GM18951 (cell line): Measurements from ENCODE around the gene DOCK10.

Source experiments
- POLR2A ChIP-seq: IDR thresholded peaks from 4 replicates; pipeline ENCODE4 v1.6.1; 2011; ENCODE audit warnings: mild to moderate bottlenecking; ENCODE audit not compliant: insufficient read length, insufficient read depth; ENCODE audit errors: extremely low read depth
- in situ Hi-C: fragments of 300-500 bp; cut with MboI; formaldehyde crosslinking; loops from one replicate; pipeline ENCODE4 v1.12.0; 2022; ENCODE audit warnings: low sequenced_read_pairs, mixed read lengths, inconsistent platforms; ENCODE audit not compliant: unreplicated experiment

The DOCK10 gene

GRCh38 chr2:225031599-225031998, 10.7 kb downstream of the DOCK10 start:
- TF ChIP-seq POLR2A: no peak
- in situ Hi-C loops: no loop called here

GRCh38 chr2:225030893-225031292, 11.4 kb downstream of the DOCK10 start:
- TF ChIP-seq POLR2A: no peak
- in situ Hi-C loops: no loop called here

GRCh38 chr2:225030203-225030602, 12.1 kb downstream of the DOCK10 start:
- no peak for TF ChIP-seq POLR2A
- in situ Hi-C loops: no loop called here

- TF ChIP-seq POLR2A: no peak
- in situ Hi-C loops: no loop called here
These were observed 13.7 kb downstream of the DOCK10 start for GRCh38 chr2:225028572-225028971.

- no peak for TF ChIP-seq POLR2A
These were observed 15.1 kb downstream of the DOCK10 start for GRCh38 chr2:225027061-225027762.

GRCh38 chr2:225025917-225026571, 16.2 kb downstream of the DOCK10 start:
- in situ Hi-C loops: no loop called here

More at GRCh38 chr2:225027061-225027762, 15.1 kb downstream of the DOCK10 start:
- in situ Hi-C loops: no loop called here

GRCh38 chr2:225022188-225022587, 20.1 kb downstream of the DOCK10 start:
- in situ Hi-C loops: no loop called here
- TF ChIP-seq POLR2A: no peak

More at GRCh38 chr2:225025917-225026571, 16.2 kb downstream of the DOCK10 start:
- TF ChIP-seq POLR2A: no peak

GRCh38 chr2:225020168-225020849, 22.0 kb downstream of the DOCK10 start:
- no peak for TF ChIP-seq POLR2A
- in situ Hi-C loops: no loop called here

GRCh38 chr2:225019105-225019504, 23.2 kb downstream of the DOCK10 start:
- no peak for TF ChIP-seq POLR2A
- in situ Hi-C loops: no loop called here

GRCh38 chr2:225017713-225018112, 24.6 kb downstream of the DOCK10 start:
- no peak for TF ChIP-seq POLR2A
- in situ Hi-C loops: no loop called here

GRCh38 chr2:225017098-225017685, 25.1 kb downstream of the DOCK10 start:
- TF ChIP-seq POLR2A: no peak

GRCh38 chr2:225013425-225014365, 28.6 kb downstream of the DOCK10 start:
- no peak for TF ChIP-seq POLR2A
- in situ Hi-C loops: no loop called here

More at GRCh38 chr2:225017098-225017685, 25.1 kb downstream of the DOCK10 start:
- in situ Hi-C loops: no loop called here
